Activated effector memory CD4-positive, alpha-beta T cell treated with anti-CD3 and anti-CD28 coated beads, Interleukin-2, amount 50 U/mL, for 16 hours (primary cell): ENCODE measurements around the gene PCDHB5.
"Not testable (repeated sequence)": the region's sequence is repeated elsewhere in the genome, so short reads cannot be mapped to it uniquely, and the experiment has no call there.

Experiments
- DNase-seq: peaks from one replicate; pipeline ENCODE4 v3.0.0-alpha.2; 2020

The PCDHB5 gene

DNA sequence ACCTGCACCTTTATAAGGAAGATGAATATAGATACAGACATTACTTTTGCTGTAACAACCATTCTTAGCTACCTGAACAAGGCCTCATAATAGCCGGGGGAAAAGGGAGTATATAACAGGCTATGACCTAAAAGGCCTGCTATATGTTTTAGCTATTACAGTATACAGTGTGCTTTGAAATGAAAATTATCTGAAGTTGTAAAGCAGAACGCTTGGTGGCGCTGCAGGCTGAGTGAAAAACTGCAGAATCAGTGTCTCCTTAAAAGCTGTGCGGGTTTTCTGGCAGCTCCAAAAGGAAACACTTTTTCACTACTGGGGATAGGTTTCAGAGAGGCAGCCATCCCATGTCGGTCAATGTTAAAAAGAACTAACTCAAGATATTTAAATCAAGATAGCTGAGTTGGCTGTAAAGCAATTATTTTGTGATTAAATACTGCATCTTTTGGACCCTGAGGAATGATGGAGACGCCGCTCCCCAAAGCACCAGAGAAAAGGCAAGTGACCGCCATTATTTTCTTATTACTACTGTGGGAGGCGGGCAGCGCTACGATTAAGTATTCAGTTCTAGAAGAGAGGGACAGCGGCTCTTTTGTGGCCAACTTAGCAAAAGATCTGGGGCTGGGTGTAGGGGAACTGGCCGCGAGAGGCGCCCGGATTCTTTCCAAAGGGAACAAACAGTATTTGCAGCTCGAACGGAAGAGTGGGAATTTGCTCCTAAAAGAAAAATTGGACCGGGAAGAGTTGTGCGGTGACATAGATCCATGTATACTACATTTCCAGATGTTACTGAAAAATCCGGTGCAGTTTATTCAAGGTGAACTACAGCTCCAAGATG, 20.8 kb downstream of the PCDHB5 start:
- DNase-seq: no peak

DNA sequence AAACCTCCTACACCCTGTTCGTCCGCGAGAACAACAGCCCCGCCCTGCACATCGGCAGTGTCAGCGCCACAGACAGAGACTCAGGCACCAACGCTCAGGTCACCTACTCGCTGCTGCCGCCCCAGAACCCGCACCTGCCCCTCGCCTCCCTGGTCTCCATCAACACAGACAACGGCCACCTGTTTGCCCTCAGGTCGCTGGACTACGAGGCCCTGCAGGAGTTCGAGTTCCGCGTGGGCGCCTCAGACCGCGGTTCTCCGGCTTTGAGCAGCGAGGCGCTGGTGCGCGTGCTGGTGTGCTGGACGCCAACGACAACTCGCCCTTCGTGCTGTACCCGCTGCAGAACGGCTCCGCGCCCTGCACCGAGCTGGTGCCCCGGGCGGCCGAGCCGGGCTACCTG, 22.4 kb downstream of the PCDHB5 start:
- DNase-seq: not testable (repeated sequence)

DNA sequence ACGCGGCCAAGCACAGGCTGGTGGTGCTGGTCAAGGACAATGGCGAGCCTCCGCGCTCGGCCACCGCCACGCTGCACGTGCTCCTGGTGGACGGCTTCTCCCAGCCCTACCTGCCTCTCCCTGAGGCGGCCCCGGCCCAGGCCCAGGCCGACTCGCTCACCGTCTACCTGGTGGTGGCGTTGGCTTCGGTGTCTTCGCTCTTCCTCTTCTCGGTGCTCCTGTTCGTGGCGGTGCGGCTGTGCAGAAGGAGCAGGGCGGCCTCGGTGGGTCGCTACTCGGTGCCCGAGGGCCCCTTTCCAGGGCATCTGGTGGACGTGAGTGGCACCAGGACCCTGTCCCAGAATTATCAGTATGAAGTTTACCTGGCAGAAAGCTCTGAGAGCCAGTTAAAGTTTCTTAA, 22.9 kb downstream of the PCDHB5 start:
- DNase-seq: not testable (repeated sequence)

DNA sequence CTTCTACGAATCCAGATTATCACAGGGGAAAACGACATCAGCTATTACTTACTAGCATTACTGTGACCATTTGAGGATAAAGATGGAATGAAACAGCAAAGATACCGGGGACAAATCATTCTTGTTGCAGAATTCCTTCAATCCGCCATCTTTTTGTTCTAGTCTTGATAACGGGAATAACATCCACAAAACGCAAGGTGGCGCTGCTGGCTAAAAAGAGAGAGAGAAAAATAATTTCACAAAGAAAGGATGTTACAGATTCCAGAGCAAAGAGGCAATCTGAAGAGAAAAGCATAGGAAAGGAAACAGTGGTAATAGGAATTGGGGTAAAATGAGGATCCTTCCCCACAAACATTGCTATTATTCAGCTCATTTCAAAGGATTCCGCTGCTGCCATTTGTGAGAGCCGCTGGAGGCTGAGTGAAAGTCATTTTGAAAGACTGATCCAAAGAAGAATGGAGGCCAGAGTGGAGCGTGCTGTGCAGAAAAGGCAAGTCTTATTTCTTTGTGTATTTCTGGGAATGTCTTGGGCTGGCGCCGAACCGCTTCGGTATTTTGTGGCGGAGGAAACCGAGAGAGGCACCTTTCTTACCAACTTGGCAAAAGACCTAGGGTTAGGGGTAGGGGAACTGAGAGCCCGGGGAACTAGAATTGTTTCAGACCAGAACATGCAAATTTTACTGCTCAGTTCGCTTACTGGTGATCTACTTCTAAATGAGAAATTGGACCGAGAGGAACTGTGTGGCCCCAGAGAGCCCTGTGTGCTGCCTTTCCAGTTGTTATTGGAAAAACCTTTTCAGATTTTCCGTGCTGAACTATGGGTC, 37.6 kb downstream of the PCDHB5 start, which contains the start of gene PCDHB7:
Gene PCDHB7, plus strand, starts transcription at position 264 of the 824 bp plus-strand sequence. Its CDS starts 192 bp downstream, at position 456.
- DNase-seq: no peak

DNA sequence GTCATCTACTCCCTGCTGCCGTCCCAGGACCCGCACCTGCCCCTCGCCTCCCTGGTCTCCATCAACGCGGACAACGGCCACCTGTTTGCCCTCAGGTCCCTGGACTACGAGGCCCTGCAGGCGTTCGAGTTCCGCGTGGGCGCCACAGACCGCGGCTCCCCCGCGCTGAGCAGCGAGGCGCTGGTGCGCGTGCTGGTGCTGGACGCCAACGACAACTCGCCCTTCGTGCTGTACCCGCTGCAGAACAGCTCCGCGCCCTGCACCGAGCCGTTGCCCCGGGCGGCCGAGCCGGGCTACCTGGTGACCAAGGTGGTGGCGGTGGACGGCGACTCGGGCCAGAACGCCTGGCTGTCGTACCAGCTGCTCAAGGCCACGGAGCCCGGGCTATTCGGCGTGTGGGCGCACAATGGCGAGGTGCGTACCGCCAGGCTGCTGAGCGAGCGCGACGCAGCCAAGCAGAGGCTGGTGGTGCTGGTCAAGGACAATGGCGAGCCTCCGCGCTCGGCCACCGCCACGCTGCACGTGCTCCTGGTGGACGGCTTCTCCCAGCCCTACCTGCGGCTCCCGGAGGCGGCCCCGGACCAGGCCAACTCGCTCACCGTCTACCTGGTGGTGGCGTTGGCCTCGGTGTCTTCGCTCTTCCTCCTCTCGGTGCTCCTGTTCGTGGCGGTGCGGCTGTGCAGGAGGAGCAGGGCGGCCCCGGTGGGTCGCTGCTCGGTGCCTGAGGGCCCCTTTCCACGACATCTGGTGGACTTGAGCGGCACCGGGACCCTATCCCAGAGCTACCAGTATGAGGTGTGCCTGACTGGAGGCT, 39.5 kb downstream of the PCDHB5 start:
- DNase-seq: not testable (repeated sequence)

DNA sequence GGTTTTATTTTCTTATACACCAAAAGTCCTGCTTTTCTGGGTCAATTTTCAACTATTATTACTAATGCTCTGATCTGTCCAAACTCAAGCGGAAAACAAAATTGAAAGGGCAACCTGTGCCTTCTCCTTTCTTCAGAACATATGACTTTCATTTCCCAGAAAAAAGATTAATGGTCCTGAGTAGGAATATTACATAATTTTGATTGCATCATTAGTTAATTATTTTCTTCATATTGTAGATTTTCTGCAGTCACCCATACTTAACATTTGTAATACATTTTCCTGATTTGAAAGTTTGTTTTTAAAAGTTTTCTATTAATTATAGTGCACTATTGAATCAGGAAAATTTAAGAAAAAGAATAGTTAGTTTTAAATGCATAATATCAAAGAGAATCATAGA, 40.9 kb downstream of the PCDHB5 start:
- DNase-seq: no peak

DNA sequence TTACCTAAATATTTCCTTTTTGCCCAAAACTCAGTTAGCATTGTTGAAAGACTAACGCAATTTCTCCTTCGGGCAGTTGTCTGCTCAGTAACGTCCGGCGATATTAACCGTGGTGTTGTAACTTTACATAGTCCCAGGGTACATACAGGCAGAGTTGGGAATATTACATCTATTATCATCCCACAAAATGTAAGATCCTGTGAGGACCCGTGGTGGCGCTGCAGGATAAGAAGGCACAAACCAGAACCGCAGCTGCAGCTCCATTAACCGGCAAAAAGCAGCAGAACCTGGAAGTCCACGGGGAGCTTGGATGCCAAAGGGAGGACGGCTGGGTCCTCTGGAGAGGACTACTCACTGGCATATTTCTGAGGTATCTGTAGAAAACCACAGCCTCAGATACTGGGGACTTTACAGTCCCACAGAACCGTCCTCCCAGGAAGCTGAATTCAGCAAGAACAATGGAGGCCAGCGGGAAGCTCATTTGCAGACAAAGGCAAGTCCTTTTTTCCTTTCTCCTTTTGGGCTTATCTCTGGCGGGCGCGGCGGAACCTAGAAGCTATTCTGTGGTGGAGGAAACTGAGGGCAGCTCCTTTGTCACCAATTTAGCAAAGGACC, 42.7 kb downstream of the PCDHB5 start, which contains the start of gene PCDHB8:
Gene PCDHB8, plus strand, starts transcription at position 214 of the 615 bp plus-strand sequence. Its CDS starts 245 bp downstream, at position 459.
- DNase-seq: not testable (repeated sequence)

DNA sequence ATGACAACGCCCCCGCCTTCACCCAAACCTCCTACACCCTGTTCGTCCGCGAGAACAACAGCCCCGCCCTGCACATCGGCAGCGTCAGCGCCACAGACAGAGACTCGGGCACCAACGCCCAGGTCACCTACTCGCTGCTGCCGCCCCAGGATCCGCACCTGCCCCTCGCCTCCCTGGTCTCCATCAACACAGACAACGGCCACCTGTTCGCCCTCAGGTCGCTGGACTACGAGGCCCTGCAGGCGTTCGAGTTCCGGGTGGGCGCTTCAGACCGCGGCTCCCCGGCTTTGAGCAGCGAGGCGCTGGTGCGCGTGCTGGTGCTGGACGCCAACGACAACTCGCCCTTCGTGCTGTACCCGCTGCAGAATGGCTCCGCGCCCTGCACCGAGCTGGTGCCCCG, 44.4 kb downstream of the PCDHB5 start:
- DNase-seq: not testable (repeated sequence)

DNA sequence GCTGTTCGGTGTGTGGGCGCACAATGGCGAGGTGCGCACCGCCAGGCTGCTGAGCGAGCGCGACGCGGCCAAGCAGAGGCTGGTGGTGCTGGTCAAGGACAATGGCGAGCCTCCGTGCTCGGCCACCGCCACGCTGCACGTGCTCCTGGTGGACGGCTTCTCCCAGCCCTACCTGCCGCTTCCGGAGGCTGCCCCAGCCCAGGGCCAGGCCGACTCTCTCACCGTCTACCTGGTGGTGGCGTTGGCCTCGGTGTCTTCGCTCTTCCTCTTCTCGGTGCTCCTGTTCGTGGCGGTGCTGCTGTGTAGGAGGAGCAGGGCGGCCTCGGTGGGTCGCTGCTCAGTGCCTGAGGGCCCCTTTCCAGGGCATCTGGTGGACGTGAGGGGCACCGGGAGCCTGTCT, 44.9 kb downstream of the PCDHB5 start:
- not testable (repeated sequence) for DNase-seq

DNA sequence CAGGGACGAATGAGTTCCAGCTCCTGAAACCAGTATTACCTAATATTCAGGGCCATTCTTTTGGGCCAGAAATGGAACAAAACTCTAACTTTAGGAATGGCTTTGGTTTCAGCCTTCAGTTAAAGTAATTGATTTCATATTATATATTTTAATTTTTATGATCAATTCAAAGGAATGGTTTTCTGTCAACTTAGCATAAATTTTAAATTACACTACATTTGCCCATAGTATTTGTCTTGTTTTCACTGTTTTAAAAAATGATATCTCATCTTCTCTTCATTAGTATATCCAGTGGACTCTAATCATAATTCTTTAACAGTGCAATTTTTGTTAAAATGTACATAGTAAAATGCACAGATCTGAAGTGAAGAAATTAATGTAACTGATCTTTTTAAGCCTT, 45.3 kb downstream of the PCDHB5 start:
- no peak for DNase-seq

DNA sequence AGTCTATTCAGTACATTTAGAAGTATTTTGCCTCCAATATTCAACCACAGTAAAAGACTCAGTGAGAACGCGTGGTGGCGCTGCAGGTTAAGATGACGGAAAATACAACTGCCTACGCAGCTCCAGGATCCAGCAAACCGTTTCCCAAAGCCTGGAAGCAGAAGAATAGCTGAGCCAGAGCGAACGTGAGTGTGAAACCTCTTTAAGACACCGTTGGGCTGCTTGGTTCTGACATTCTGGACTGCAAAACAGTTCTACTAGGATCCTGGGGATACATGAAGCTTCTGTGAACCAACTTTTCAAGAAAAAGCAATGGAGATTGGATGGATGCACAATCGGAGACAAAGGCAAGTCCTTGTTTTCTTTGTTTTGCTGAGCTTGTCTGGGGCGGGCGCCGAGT, 47.2 kb downstream of the PCDHB5 start, which contains the start of gene PCDHB16:
Gene PCDHB16, plus strand, starts transcription at position 140 of the 400 bp plus-strand sequence. Its CDS starts 173 bp downstream, at position 313.
- DNase-seq: no peak

DNA sequence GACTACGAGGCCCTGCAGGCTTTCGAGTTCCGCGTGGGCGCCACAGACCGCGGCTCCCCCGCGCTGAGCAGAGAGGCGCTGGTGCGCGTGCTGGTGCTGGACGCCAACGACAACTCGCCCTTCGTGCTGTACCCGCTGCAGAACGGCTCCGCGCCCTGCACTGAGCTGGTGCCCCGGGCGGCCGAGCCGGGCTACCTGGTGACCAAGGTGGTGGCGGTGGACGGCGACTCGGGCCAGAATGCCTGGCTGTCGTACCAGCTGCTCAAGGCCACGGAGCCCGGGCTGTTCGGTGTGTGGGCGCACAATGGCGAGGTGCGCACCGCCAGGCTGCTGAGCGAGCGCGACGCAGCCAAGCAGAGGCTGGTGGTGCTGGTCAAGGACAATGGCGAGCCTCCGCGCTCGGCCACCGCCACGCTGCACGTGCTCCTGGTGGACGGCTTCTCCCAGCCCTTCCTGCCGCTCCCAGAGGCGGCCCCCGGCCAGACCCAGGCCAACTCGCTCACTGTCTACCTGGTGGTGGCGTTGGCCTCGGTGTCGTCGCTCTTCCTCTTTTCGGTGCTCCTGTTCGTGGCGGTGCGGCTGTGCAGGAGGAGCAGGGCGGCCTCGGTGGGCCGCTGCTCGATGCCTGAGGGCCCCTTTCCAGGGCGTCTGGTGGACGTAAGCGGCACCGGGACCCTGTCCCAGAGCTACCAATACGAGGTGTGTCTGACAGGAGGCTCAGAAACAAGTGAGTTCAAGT, 49.3 kb downstream of the PCDHB5 start:
- DNase-seq: not testable (repeated sequence)

DNA sequence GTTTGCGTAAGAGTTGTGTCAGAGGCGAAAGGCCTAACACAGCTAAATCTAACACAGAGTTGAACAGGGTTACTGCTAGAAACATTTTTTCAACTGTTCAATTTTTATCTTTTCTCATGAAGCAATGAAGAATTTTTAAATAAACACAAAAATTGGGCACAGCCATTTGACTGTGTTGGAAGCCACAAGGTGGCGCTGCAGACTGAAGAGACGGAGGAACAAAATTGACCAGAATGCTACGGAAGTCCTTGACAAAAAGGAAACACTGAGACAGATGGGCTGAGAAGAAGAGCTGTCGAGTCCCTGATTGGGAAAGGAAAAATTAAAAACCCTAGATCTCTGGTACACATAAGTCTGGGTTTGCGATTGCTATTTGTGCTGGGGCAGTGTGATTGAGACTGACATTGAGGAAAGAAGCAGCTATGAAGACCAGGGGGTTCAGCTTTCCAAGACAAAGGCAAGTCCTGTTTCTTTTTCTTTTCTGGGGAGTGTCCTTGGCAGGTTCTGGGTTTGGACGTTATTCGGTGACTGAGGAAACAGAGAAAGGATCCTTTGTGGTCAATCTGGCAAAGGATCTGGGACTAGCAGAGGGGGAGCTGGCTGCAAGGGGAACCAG, 52.0 kb downstream of the PCDHB5 start, which contains the start of gene PCDHB9:
Gene PCDHB9, plus strand, starts transcription at position 265 of the 616 bp plus-strand sequence. Its CDS starts 158 bp downstream, at position 423.
- DNase-seq: peak; percentile 77
